Neural progenitor cell (in vitro differentiated cells): ENCODE results near the gene MGRN1. TPM values are rescaled to one million over a fixed set of nuclear protein-coding genes. Genes with fewer than 3 reads are reported as not detected.

Source experiments
- DNase-seq: peaks from one replicate; pipeline ENCODE4 v3.0.0-alpha.2; 2016; ENCODE audit warnings: low spot score
- H2AFZ ChIP-seq: fragments of 200-600 bp; sonication (generic); replicated peaks from 2 replicates; pipeline ENCODE4 v1.6.1; 2016; ENCODE audit warnings: antibody characterized with exemption
- H3F3A ChIP-seq: fragments of 200-600 bp; sonication (generic); 2 replicates; pipeline ENCODE4 v1.6.1; 2016; ENCODE audit warnings: antibody characterized with exemption, low read depth
- H3K27ac ChIP-seq: fragments of 200-600 bp; sonication (generic); 2 replicates; pipeline ENCODE4 v1.5.1; 2016; ENCODE audit warnings: mild to moderate bottlenecking
- H3K27me3 ChIP-seq: fragments of 200-600 bp; sonication (generic); 2 replicates; pipeline ENCODE4 v1.6.1; 2016; ENCODE audit warnings: mild to moderate bottlenecking, moderate library complexity
- H3K36me3 ChIP-seq: fragments of 200-600 bp; sonication (generic); 2 replicates; pipeline ENCODE4 v1.5.1; 2016
- H3K4me1 ChIP-seq: fragments of 200-600 bp; sonication (generic); 2 replicates; pipeline ENCODE4 v1.6.1; 2016; ENCODE audit warnings: mixed run types
- H3K4me2 ChIP-seq: fragments of 200-600 bp; sonication (generic); 2 replicates; pipeline ENCODE4 v1.6.1; 2016
- H3K4me3 ChIP-seq: fragments of 200-600 bp; sonication (generic); 2 replicates; pipeline ENCODE4 v1.5.1; 2016
- H3K79me2 ChIP-seq: fragments of 200-600 bp; sonication (generic); 2 replicates; pipeline ENCODE4 v1.6.1; 2016; ENCODE audit warnings: low read depth
- H3K9ac ChIP-seq: fragments of 200-600 bp; sonication (generic); 2 replicates; pipeline ENCODE4 v1.6.1; 2016
- H3K9me3 ChIP-seq: fragments of 200-600 bp; sonication (generic); 2 replicates; pipeline ENCODE4 v1.5.1; 2016; ENCODE audit warnings: low read depth
- H4K20me1 ChIP-seq: fragments of 200-600 bp; sonication (generic); 2 replicates; pipeline ENCODE4 v1.6.1; 2016; ENCODE audit warnings: low read depth
- H3K27ac Mint-ChIP-seq: 3 replicates; pipeline ENCODE4 v1.8.0; 2021; ENCODE audit warnings: mixed read lengths
- H3K27me3 Mint-ChIP-seq: 2 replicates; pipeline ENCODE4 v1.8.0; 2022; ENCODE audit warnings: low read depth, mild to moderate bottlenecking, inconsistent platforms, moderate library complexity, mixed read lengths; ENCODE audit not compliant: insufficient read depth
- H3K36me3 Mint-ChIP-seq: 3 replicates; pipeline ENCODE4 v1.8.0; 2021; ENCODE audit warnings: mixed read lengths
- H3K4me1 Mint-ChIP-seq: 3 replicates; pipeline ENCODE4 v1.8.0; 2021; ENCODE audit warnings: mixed read lengths
- H3K4me3 Mint-ChIP-seq: 3 replicates; pipeline ENCODE4 v1.8.0; 2021; ENCODE audit warnings: mild to moderate bottlenecking, moderate library complexity, mixed read lengths
- H3K9me3 Mint-ChIP-seq: 3 replicates; pipeline ENCODE4 v1.8.0; 2020; ENCODE audit warnings: mixed read lengths
- EZH2 ChIP-seq: fragments of 200-600 bp; sonication (generic); IDR thresholded peaks from 2 replicates; pipeline ENCODE4 v1.6.1; 2017; ENCODE audit warnings: antibody characterized with exemption, mild to moderate bottlenecking, moderate library complexity
- EZH2phosphoT487 ChIP-seq: fragments of 200-600 bp; sonication (generic); IDR thresholded peaks from 2 replicates; pipeline ENCODE4 v1.6.1; 2017; ENCODE audit warnings: antibody characterized with exemption
- total RNA-seq: library from RNA; depleted of rRNA; stranded (reverse); fragments of >200 nt; gene quantifications from 2 replicates; pipeline ENCODE4 v1.2.3, GENCODE V29; 2015; ENCODE audit warnings: low replicate concordance
- TF ChIP-seq, protein P1 (sequence below): fragments of 200-600 bp; sonication (generic); IDR thresholded peaks from 2 replicates; pipeline ENCODE4 v1.5.1; 2017; ENCODE audit warnings: antibody characterized with exemption, mild to moderate bottlenecking

MGRN1 gene
- total RNA-seq, 1 donor from 2014 or later, result 17.5 TPM

DNA sequence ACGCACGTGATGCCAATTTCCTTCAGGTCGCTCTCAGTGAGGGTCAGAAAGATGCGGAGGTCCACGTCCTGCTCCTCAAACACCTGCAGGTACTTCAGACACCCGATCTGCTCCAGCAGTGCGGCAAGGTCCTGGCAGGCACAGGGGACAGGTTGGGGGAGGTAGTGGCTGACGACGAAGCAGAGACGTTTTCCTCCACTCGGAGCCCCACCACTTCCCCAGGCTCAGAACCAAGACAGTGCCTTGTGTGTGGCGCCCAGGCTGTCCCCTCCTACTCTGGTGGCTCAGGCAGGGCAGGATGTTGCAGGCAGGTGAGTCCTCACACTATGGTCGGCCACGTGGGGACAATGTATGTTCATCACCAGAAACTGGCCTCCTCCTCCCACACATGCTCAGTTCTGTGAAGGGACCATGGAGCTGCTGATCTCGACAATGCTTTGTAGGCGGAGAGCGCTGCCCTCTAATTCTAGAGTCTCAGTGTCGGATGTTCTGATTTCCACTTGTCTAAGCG, 74.5 kb downstream of the MGRN1 start:
- Histone ChIP-seq H3K9me3 (no peaks in the 10 kb centered on the region), H2AFZ (no peak overlapping the region), H3F3A (peaks cover 9% of the 10 kb centered on the region), H4K20me1 (peaks cover 15% of the 10 kb centered on the region), H3K36me3 (no peaks in the 10 kb centered on the region), H3K9ac (no peak overlapping the region), H3K27me3 (no peaks in the 10 kb centered on the region), H3K27ac (no peak overlapping the region), H3K4me2 (no peak overlapping the region), H3K4me3 (no peak overlapping the region), H3K79me2 (peaks cover 10% of the 10 kb centered on the region), H3K4me1 (no peaks in the 10 kb centered on the region)
- H3K9me3 Mint-ChIP-seq, result no peaks in the 10 kb centered on the region
- H3K36me3 Mint-ChIP-seq, result peaks cover 8% of the 10 kb centered on the region
- TF ChIP-seq, protein P1, sequence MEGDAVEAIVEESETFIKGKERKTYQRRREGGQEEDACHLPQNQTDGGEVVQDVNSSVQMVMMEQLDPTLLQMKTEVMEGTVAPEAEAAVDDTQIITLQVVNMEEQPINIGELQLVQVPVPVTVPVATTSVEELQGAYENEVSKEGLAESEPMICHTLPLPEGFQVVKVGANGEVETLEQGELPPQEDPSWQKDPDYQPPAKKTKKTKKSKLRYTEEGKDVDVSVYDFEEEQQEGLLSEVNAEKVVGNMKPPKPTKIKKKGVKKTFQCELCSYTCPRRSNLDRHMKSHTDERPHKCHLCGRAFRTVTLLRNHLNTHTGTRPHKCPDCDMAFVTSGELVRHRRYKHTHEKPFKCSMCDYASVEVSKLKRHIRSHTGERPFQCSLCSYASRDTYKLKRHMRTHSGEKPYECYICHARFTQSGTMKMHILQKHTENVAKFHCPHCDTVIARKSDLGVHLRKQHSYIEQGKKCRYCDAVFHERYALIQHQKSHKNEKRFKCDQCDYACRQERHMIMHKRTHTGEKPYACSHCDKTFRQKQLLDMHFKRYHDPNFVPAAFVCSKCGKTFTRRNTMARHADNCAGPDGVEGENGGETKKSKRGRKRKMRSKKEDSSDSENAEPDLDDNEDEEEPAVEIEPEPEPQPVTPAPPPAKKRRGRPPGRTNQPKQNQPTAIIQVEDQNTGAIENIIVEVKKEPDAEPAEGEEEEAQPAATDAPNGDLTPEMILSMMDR, result no peak
- no peak for TF ChIP-seq EZH2phosphoT487
- H3K4me1 Mint-ChIP-seq, result no peaks in the 10 kb centered on the region
- DNase-seq, result no peak
- H3K4me3 Mint-ChIP-seq, result no peak overlapping the region
- H3K27ac Mint-ChIP-seq, result no peak overlapping the region
- H3K27me3 Mint-ChIP-seq, result peaks cover 5% of the 10 kb centered on the region

DNA sequence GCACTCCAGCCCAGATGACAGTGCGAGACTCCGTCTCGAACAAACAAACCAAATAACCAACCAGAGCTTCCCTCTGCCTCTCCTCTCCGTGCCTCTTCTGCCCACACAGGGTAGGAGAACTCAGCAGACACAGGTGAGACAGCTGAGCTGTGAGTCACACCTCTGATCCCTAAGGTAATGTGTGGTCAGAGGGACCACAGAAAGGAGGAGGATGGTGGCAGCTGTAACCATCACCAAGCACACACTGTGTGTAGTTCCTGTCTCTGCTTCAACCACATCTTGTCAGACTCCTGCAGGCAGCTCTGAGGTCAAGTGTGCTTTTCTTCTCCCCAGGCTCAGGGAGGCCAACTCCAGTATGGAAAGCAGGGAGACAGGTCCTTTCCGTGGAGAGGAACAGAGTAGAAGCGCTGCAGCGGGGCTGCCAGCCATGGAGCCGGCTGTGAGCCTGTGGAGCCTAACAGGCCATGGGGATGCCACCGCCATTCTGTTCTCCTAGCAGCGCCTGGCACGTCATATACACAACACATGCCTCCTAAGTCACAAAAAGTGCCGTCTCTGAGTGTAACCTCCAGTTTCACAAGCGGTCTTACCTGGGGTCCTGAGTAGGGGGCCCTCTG, 75.9 kb downstream of the MGRN1 start:
- no peak overlapping the region for H3K27ac Mint-ChIP-seq
- H3K36me3 Mint-ChIP-seq, result peaks cover 11% of the 10 kb centered on the region
- no peaks in the 10 kb centered on the region for H3K4me1 ChIP-seq
- no peak overlapping the region for H3K27ac ChIP-seq
- TF ChIP-seq EZH2phosphoT487, result no peak
- no peak for TF ChIP-seq EZH2
- TF ChIP-seq, protein P1, result no peak
- no peaks in the 10 kb centered on the region for H3K9me3 ChIP-seq
- no peaks in the 10 kb centered on the region for H3K36me3 ChIP-seq
- H3K4me3 ChIP-seq, result no peak overlapping the region
- peaks cover 1% of the 10 kb centered on the region for H3F3A ChIP-seq
- no peaks in the 10 kb centered on the region for H3K27me3 Mint-ChIP-seq
- no peak overlapping the region for H3K9ac ChIP-seq
- no peak overlapping the region for H3K4me3 Mint-ChIP-seq
- no peaks in the 10 kb centered on the region for H3K27me3 ChIP-seq
- no peak overlapping the region for H3K4me2 ChIP-seq
- no peaks in the 10 kb centered on the region for H3K79me2 ChIP-seq
- no peaks in the 10 kb centered on the region for H3K4me1 Mint-ChIP-seq
- H4K20me1 ChIP-seq, result peaks cover under 1% of the 10 kb centered on the region
- no peaks in the 10 kb centered on the region for H3K9me3 Mint-ChIP-seq
- no peak for DNase-seq
- no peak overlapping the region for H2AFZ ChIP-seq

DNA sequence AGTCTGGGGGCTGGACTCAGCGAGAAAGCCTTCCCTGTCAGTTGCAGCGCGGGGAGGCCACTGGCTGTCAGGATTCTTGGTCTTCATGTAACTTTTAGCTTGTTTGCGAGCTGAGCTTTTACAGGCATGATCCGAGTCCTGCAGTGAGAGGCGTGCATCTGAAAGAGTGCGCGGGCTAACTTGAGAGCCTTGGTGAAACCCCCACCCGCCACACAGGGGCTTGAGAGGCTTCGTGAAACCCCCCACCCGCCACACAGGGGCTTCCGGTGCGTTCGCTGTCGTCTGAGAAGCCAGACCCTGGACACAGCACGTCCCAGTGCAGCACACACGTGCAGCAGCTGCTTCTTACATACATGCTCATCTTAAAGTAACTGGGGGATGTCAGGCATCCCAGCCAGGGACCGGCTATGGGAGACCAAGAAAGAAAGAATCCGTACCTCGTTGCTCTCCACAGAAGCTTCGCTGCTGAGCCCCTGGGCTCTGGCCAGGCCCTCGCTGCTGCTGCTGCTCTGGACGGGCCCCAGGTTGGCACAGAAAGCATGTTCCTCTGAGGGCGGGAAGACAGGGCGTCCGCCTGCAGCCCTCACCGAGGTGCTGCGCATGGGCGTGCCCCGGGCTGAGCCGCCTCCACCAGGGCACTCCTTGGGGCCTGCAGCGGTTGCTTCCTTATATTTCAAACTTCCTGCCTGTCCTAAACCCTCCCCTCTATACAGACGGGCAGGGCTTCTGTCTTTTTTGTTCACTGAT, 76.5 kb downstream of the MGRN1 start:
- H3K27ac ChIP-seq, result no peak overlapping the region
- H3K4me1 ChIP-seq, result no peaks in the 10 kb centered on the region
- no peaks in the 10 kb centered on the region for H3K36me3 ChIP-seq
- no peaks in the 10 kb centered on the region for H3K9me3 Mint-ChIP-seq
- no peaks in the 10 kb centered on the region for H4K20me1 ChIP-seq
- TF ChIP-seq EZH2phosphoT487 (no peak), EZH2 (no peak)
- TF ChIP-seq, protein P1, result no peak
- no peak overlapping the region for H2AFZ ChIP-seq
- no peak for DNase-seq
- H3K4me3 ChIP-seq, result no peak overlapping the region
- H3K9ac ChIP-seq, result no peak overlapping the region
- H3K4me1 Mint-ChIP-seq, result no peaks in the 10 kb centered on the region
- H3K27me3 ChIP-seq, result no peaks in the 10 kb centered on the region
- no peak overlapping the region for H3K27ac Mint-ChIP-seq
- no peaks in the 10 kb centered on the region for H3K79me2 ChIP-seq
- H3K36me3 Mint-ChIP-seq, result peaks cover 11% of the 10 kb centered on the region
- H3F3A ChIP-seq, result no peaks in the 10 kb centered on the region
- no peaks in the 10 kb centered on the region for H3K9me3 ChIP-seq
- no peak overlapping the region for H3K4me2 ChIP-seq
- H3K27me3 Mint-ChIP-seq, result no peaks in the 10 kb centered on the region
- H3K4me3 Mint-ChIP-seq, result no peak overlapping the region
